GM21367 (cell line): ENCODE results near the gene KAT7.

Experiments
- ATAC-seq: cut with Tn5 transposase; IDR thresholded peaks from one replicate; pipeline ENCODE4 v1.9.1; 2021; ENCODE audit not compliant: unreplicated experiment

Gene KAT7

GRCh38 chr17:49839455-49839854 lies 51.0 kb downstream of the KAT7 start:
- ATAC-seq = no peak

GRCh38 chr17:49841548-49841947 lies 53.1 kb downstream of the KAT7 start:
- no peak for ATAC-seq

- no peak for ATAC-seq
Observed at GRCh38 chr17:49842371-49842770, 53.9 kb downstream of the KAT7 start.

- ATAC-seq = no peak
Observed at GRCh38 chr17:49842846-49843245, 54.4 kb downstream of the KAT7 start.

GRCh38 chr17:49843774-49844350 lies 55.4 kb downstream of the KAT7 start:
- ATAC-seq = no peak

- ATAC-seq = no peak
Observed at GRCh38 chr17:49845321-49845720, 56.8 kb downstream of the KAT7 start.

GRCh38 chr17:49846938-49847712 lies 58.6 kb downstream of the KAT7 start:
- ATAC-seq = no peak

- no peak for ATAC-seq
Observed at GRCh38 chr17:49848019-49848473, 59.6 kb downstream of the KAT7 start, which contains the start of gene TAC4. TAC4 (minus strand) TSS chr17:49848069; CDS start chr17:49848017, 52 bp downstream.

GRCh38 chr17:49848739-49849138 lies 60.3 kb downstream of the KAT7 start:
- ATAC-seq = no peak

- ATAC-seq = no peak
Observed at GRCh38 chr17:49850218-49850610, 61.7 kb downstream of the KAT7 start.

GRCh38 chr17:49850772-49851386 lies 62.4 kb downstream of the KAT7 start:
- no peak for ATAC-seq

- no peak for ATAC-seq
Observed at GRCh38 chr17:49851387-49852291, 63.2 kb downstream of the KAT7 start.

GRCh38 chr17:49853470-49854015 lies 65.1 kb downstream of the KAT7 start:
- no peak for ATAC-seq

GRCh38 chr17:49854126-49854525 lies 65.6 kb downstream of the KAT7 start:
- ATAC-seq = no peak

- no peak for ATAC-seq
Observed at GRCh38 chr17:49858796-49859195, 70.3 kb downstream of the KAT7 start.

GRCh38 chr17:49859991-49860953 lies 71.8 kb downstream of the KAT7 start:
- ATAC-seq = no peak

GRCh38 chr17:49861150-49861884 lies 72.8 kb downstream of the KAT7 start:
- no peak for ATAC-seq

GRCh38 chr17:49862781-49863331 lies 74.4 kb downstream of the KAT7 start:
- no peak for ATAC-seq

- ATAC-seq = no peak
Observed at GRCh38 chr17:49866019-49866380, 77.5 kb downstream of the KAT7 start.
